Measurements from ENCODE around the gene DHX30. TPM values are rescaled to one million over a fixed set of nuclear protein-coding genes. Genes with fewer than 3 reads are reported as not detected.

The DHX30 gene
- total RNA-seq, 4 donors from 2014 or later: 31.0 to 52.3 (median 47.9) TPM

GRCh38 chr3:47854267-47854666 lies 51.3 kb downstream of the DHX30 start:
- no peak for DNase-seq
- no peaks in the 10 kb centered on the region for H3K27me3 ChIP-seq
- no peaks in the 10 kb centered on the region for H3K4me1 ChIP-seq
- no peaks in the 10 kb centered on the region for H3K9me3 ChIP-seq
- WGBS, 2 donors (ENCODE audit: low coverage in 1 of 2): 85 to 86% methylated on average over 5 to 11 of the region's 11 CpGs
- no peak overlapping the region for H3K27ac ChIP-seq
- H3K36me3 ChIP-seq: peaks cover 0 to 36% (median 15%) of the 10 kb centered on the region in 4 donors
- in situ Hi-C loops (cut with MboI; ENCODE audit: low pct_ligation_motif_present in 1 of 4, low pct_unique_long_range_greater_than_20kb in 1 of 4, low sequenced_read_pairs in 3 of 4) (no loop called here), intact Hi-C loops (cut with DNase I; ENCODE audit: low total_unique reads) (no loop called here)
- H3K4me3 ChIP-seq: no peak overlapping the region
- TF ChIP-seq POLR2A (IDR thresholded peaks at IDR 0.05) (no peak), EP300 (IDR thresholded peaks at IDR 0.05; ENCODE audit: low read depth) (no peak), CTCF (IDR thresholded peaks at IDR 0.05) (no peak), POLR2AphosphoS5 (IDR thresholded peaks at IDR 0.05) (no peak)

GRCh38 chr3:47854720-47855455 lies 52.0 kb downstream of the DHX30 start:
- intact Hi-C loops (cut with DNase I; ENCODE audit: low total_unique reads) (no loop called here), in situ Hi-C loops (cut with MboI; ENCODE audit: low pct_ligation_motif_present in 1 of 4, low pct_unique_long_range_greater_than_20kb in 1 of 4, low sequenced_read_pairs in 3 of 4) (no loop called here)
- H3K27ac ChIP-seq: no peak overlapping the region
- H3K4me1 ChIP-seq: no peaks in the 10 kb centered on the region
- no peaks in the 10 kb centered on the region for H3K27me3 ChIP-seq
- H3K36me3 ChIP-seq: peaks cover 0 to 36% (median 13%) of the 10 kb centered on the region in 4 donors
- TF ChIP-seq POLR2A (IDR thresholded peaks at IDR 0.05) (no peak), EP300 (IDR thresholded peaks at IDR 0.05; ENCODE audit: low read depth) (no peak), CTCF (IDR thresholded peaks at IDR 0.05) (no peak), POLR2AphosphoS5 (IDR thresholded peaks at IDR 0.05) (no peak)
- 94 to 100% methylated on average over 1 to 11 of the region's 14 CpGs for WGBS, 2 donors (ENCODE audit: low coverage in 1 of 2)
- DNase-seq: no peak
- no peak overlapping the region for H3K4me3 ChIP-seq
- no peaks in the 10 kb centered on the region for H3K9me3 ChIP-seq

GRCh38 chr3:47855461-47856383 lies 52.8 kb downstream of the DHX30 start:
- intact Hi-C loops (cut with DNase I; ENCODE audit: low total_unique reads) (no loop called here), in situ Hi-C loops (cut with MboI; ENCODE audit: low pct_ligation_motif_present in 1 of 4, low pct_unique_long_range_greater_than_20kb in 1 of 4, low sequenced_read_pairs in 3 of 4) (no loop called here)
- Histone ChIP-seq H3K4me3 (no peak overlapping the region), H3K27me3 (no peaks in the 10 kb centered on the region), H3K36me3 (peaks cover 0 to 40% (median 17%) of the 10 kb centered on the region in 4 donors), H3K27ac (no peak overlapping the region), H3K4me1 (no peaks in the 10 kb centered on the region), H3K9me3 (no peaks in the 10 kb centered on the region)
- no peak for DNase-seq
- 82 to 90% methylated on average over 6 to 20 of the region's 21 CpGs for WGBS, 2 donors (ENCODE audit: low coverage in 1 of 2)
- TF ChIP-seq EP300 (IDR thresholded peaks at IDR 0.05; ENCODE audit: low read depth) (no peak), POLR2AphosphoS5 (IDR thresholded peaks at IDR 0.05) (no peak), POLR2A (IDR thresholded peaks at IDR 0.05) (no peak), CTCF (IDR thresholded peaks at IDR 0.05) (no peak)

- no peak overlapping the region for H3K27ac ChIP-seq
- WGBS, 2 donors (ENCODE audit: low coverage in 1 of 2): 94% methylated on average over 11 of the region's 11 CpGs; no CpG with 5 or more reads in 1 of the 2 donors
- intact Hi-C loops (cut with DNase I; ENCODE audit: low total_unique reads) (no loop called here), in situ Hi-C loops (cut with MboI; ENCODE audit: low pct_ligation_motif_present in 1 of 4, low pct_unique_long_range_greater_than_20kb in 1 of 4, low sequenced_read_pairs in 3 of 4) (no loop called here)
- H3K4me3 ChIP-seq: no peak overlapping the region
- DNase-seq: no peak
- peaks cover 0 to 39% (median 16%) of the 10 kb centered on the region in 4 donors for H3K36me3 ChIP-seq
- H3K9me3 ChIP-seq: no peaks in the 10 kb centered on the region
- no peak for TF ChIP-seq CTCF (IDR thresholded peaks at IDR 0.05)
- TF ChIP-seq POLR2AphosphoS5 (IDR thresholded peaks at IDR 0.05): no peak
- no peak for TF ChIP-seq EP300 (IDR thresholded peaks at IDR 0.05; ENCODE audit: low read depth)
- no peak for TF ChIP-seq POLR2A (IDR thresholded peaks at IDR 0.05)
- H3K4me1 ChIP-seq: no peaks in the 10 kb centered on the region
- H3K27me3 ChIP-seq: no peaks in the 10 kb centered on the region
Observed at GRCh38 chr3:47856669-47857068, 53.7 kb downstream of the DHX30 start.

Data from transverse colon (tissue), 4 donors.